Measurements from ENCODE around the gene CNTRL. TPM values are rescaled to one million over a fixed set of nuclear protein-coding genes. Genes with fewer than 3 reads are reported as not detected.

The CNTRL gene
- total and polyA plus RNA-seq, 4 donors = 1.6 to 8.7 (median 4.4) TPM

DNA sequence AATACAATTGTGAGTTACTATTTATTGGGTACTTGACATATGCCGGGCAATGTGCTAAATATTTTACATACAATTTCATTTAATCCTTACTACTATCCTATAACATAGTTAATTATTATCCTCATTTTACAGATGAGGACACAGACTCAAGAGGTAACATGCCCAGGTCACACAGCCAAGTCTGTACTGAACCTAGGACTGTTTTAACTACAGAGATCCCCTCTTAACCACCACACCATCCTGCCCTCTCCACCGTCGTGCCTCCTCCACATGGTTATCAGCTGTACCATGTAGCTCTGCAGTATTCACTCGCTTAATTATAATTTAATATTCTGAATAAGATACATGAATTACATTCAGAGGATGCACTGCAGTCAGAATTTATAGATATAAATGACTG lies 121.6 kb downstream of the CNTRL start:
- H3K4me1 ChIP-seq (ENCODE audit: control insufficient read depth in 4 of 4, insufficient read depth in 4 of 4, low read length in 3 of 4) = peaks cover 8 to 78% (median 62%) of the 10 kb centered on the region in 4 donors
- H3K9ac ChIP-seq (ENCODE audit: low read depth in 1 of 2, low read length in 2 of 2) = no peak overlapping the region
- DNase-seq (ENCODE audit: low spot score) = no peak
- WGBS = 21% methylated on average over 4 of the region's 4 CpGs
- H3K36me3 ChIP-seq (ENCODE audit: control insufficient read depth in 4 of 4, insufficient read depth in 3 of 4, low read depth in 1 of 4, low read length in 3 of 4) = peaks cover 0 to under 1% (median 0%) of the 10 kb centered on the region in 4 donors
- no peaks in the 10 kb centered on the region for H3K9me3 ChIP-seq (ENCODE audit: control insufficient read depth in 4 of 4, low read length in 3 of 4)
- TF ChIP-seq FOXA1 (IDR thresholded peaks at IDR 0.05) = no peak
- TF ChIP-seq GABPA (IDR thresholded peaks at IDR 0.05 in 1 of 2, conservative IDR thresholded peaks at IDR 0.05 in 1 of 2) = no peak
- no peak for TF ChIP-seq FOXA2 (IDR thresholded peaks at IDR 0.05)
- no peak for TF ChIP-seq RXRA (IDR thresholded peaks at IDR 0.05)
- TF ChIP-seq RAD21 (IDR thresholded peaks at IDR 0.05) = no peak
- TF ChIP-seq, protein P1, sequence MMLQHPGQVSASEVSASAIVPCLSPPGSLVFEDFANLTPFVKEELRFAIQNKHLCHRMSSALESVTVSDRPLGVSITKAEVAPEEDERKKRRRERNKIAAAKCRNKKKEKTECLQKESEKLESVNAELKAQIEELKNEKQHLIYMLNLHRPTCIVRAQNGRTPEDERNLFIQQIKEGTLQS (IDR thresholded peaks at IDR 0.05) = no peak
- no peak for TF ChIP-seq NR2F2 (IDR thresholded peaks at IDR 0.05)
- no peak for TF ChIP-seq REST (IDR thresholded peaks at IDR 0.05)
- TF ChIP-seq HNF4G (IDR thresholded peaks at IDR 0.05) = no peak
- TF ChIP-seq HNF4A (conservative IDR thresholded peaks at IDR 0.05) = no peak
- TF ChIP-seq, protein P2, sequence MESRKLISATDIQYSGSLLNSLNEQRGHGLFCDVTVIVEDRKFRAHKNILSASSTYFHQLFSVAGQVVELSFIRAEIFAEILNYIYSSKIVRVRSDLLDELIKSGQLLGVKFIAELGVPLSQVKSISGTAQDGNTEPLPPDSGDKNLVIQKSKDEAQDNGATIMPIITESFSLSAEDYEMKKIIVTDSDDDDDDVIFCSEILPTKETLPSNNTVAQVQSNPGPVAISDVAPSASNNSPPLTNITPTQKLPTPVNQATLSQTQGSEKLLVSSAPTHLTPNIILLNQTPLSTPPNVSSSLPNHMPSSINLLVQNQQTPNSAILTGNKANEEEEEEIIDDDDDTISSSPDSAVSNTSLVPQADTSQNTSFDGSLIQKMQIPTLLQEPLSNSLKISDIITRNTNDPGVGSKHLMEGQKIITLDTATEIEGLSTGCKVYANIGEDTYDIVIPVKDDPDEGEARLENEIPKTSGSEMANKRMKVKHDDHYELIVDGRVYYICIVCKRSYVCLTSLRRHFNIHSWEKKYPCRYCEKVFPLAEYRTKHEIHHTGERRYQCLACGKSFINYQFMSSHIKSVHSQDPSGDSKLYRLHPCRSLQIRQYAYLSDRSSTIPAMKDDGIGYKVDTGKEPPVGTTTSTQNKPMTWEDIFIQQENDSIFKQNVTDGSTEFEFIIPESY (IDR thresholded peaks at IDR 0.05) = no peak
- H3K27ac ChIP-seq (ENCODE audit: low read depth in 1 of 2, low read length in 2 of 2) = no peak overlapping the region
- peak overlapping the region in 2 of 3 donors; percentile 11 to 31 for H3K4me3 ChIP-seq (ENCODE audit: low read depth in 1 of 3, low read length in 3 of 3)
- H3K27me3 ChIP-seq (ENCODE audit: control insufficient read depth in 4 of 4, insufficient read depth in 4 of 4, low read length in 3 of 4) = no peaks in the 10 kb centered on the region

DNA sequence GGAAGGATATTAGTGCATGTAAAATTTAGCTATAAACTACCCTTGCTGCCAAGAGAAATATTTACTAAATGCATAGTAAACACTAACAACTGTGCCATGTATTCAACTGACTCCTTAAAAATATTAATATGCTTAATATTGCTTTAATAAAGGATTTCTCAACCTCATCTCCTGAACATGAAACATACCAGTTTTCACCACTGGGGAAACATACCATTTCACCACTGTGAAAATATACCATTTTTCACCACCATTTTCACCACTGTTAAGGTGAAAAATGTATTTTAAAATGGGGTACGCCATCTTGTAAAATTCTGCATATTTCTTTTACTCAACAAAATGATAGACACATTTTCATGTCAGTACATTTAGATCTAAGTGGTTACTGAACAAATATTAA lies 122.4 kb downstream of the CNTRL start:
- TF ChIP-seq, protein P1 (IDR thresholded peaks at IDR 0.05) = no peak
- TF ChIP-seq JUND (IDR thresholded peaks at IDR 0.05) (no peak), REST (IDR thresholded peaks at IDR 0.05) (no peak), MAX (IDR thresholded peaks at IDR 0.05) (no peak), FOXA2 (IDR thresholded peaks at IDR 0.05) (no peak), CTCF (IDR thresholded peaks at IDR 0.05; ENCODE audit: low read depth, low read length, missing input control) (no peak), NR2F2 (IDR thresholded peaks at IDR 0.05) (no peak), FOXA1 (IDR thresholded peaks at IDR 0.05) (no peak), YY1 (IDR thresholded peaks at IDR 0.05) (no peak), TAF1 (conservative IDR thresholded peaks at IDR 0.05) (no peak), RXRA (IDR thresholded peaks at IDR 0.05) (no peak), HNF4A (conservative IDR thresholded peaks at IDR 0.05) (no peak)
- TF ChIP-seq, protein P2 (IDR thresholded peaks at IDR 0.05) = no peak
- no peak overlapping the region for H3K9ac ChIP-seq (ENCODE audit: low read depth in 1 of 2, low read length in 2 of 2)
- whole genome bisulfite sequencing = 89% methylated on average over 1 of the region's 1 CpG
- H3K36me3 ChIP-seq (ENCODE audit: control insufficient read depth in 4 of 4, insufficient read depth in 3 of 4, low read depth in 1 of 4, low read length in 3 of 4) = no peaks in the 10 kb centered on the region
- H3K27ac ChIP-seq (ENCODE audit: low read depth in 1 of 2, low read length in 2 of 2) = no peak overlapping the region
- peaks cover 8 to 74% (median 56%) of the 10 kb centered on the region in 4 donors for H3K4me1 ChIP-seq (ENCODE audit: control insufficient read depth in 4 of 4, insufficient read depth in 4 of 4, low read length in 3 of 4)
- H3K4me3 ChIP-seq (ENCODE audit: low read depth in 1 of 3, low read length in 3 of 3) = no peak overlapping the region
- no peaks in the 10 kb centered on the region for H3K9me3 ChIP-seq (ENCODE audit: control insufficient read depth in 4 of 4, low read length in 3 of 4)
- no peaks in the 10 kb centered on the region for H3K27me3 ChIP-seq (ENCODE audit: control insufficient read depth in 4 of 4, insufficient read depth in 4 of 4, low read length in 3 of 4)
- no peak for DNase-seq (ENCODE audit: low spot score)

Data from liver (tissue), 9 donors.